HG03025 (cell line): Measurements from ENCODE around the gene ARHGAP23.
"Not testable (repeated sequence)": the region's sequence is repeated elsewhere in the genome, so short reads cannot be mapped to it uniquely, and the experiment has no call there.

ENCODE experiments used
- ATAC-seq: cut with Tn5 transposase; IDR thresholded peaks from one replicate; pipeline ENCODE4 v1.9.1; 2021; ENCODE audit warnings: mild to moderate bottlenecking, moderate library complexity; ENCODE audit not compliant: unreplicated experiment, low FRiP score

ARHGAP23 gene

DNA sequence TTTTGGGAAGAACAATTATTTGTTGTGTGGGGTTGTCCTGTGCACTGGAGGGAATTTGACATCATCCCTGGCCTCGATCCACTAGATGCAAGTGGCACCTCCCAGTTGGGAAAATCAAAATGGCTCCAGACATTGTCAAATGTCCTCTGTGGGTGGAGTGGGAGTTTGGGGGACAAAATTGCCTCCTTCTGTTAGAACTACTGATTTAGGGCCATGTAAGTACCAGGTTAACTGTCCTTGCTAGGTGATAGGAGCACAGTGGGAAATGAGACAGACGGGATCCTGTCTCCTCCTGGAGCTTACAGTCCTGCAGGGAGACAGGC, 56.8 kb downstream of the ARHGAP23 start:
- no peak for ATAC-seq

- peak; percentile 64 for ATAC-seq
Observed at GRCh38 chr17:38485681-38486298, 57.5 kb downstream of the ARHGAP23 start.

DNA sequence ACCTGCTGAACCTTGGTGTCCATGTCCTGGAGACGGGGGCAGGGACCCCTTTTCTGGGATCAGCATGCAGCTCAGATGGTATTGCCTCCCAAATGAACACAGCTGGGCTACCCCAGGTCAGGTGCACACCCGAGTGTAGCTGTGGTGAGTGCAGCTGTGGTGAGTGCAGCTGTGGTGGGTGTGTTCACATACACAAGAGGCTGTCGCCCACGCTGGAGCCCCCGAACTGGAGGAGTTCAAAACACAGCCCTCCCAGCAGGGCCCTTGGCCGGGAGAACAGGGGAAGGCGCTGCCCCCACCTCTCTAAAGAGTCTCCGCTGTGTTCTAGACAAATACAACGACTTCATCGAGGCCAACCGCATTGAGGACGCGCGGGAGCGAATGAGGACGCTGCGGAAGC, 61.5 kb downstream of the ARHGAP23 start:
- not testable (repeated sequence) for ATAC-seq

DNA sequence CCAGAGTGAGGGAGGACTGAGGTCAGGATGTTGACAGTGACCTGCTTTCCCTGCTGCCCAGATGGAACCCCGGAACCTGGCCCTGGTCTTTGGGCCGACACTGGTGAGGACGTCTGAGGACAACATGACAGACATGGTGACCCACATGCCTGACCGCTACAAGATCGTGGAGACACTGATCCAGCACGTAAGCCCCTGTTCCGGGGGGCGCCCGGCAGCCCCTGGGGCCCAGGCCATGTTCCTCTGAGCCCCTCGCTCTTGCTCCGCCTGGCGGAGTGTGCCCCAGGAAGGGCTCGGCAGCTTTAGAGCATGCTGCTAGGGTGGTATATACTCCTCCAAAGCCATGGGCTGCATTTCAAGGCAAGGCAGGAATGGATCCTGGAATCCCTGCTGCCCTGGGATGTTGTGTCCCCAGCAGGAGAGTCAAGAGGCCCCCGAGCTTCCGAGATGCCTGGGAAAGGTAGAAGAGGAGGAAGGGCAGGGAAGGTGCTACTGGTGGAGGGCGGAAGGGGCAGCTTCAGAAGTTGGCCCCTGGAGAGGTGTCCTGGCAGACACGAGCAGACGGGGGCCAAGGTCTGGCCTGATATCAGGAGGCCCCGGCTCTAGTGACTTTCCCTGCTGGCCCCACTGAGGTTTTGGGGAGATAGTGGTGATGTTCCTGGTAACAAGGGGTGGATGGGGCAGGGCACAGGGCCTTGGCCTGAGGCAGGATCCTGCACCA, 63.2 kb downstream of the ARHGAP23 start:
- ATAC-seq = not testable (repeated sequence)

- not testable (repeated sequence) for ATAC-seq
Observed at GRCh38 chr17:38492067-38493040, 64.1 kb downstream of the ARHGAP23 start.

DNA sequence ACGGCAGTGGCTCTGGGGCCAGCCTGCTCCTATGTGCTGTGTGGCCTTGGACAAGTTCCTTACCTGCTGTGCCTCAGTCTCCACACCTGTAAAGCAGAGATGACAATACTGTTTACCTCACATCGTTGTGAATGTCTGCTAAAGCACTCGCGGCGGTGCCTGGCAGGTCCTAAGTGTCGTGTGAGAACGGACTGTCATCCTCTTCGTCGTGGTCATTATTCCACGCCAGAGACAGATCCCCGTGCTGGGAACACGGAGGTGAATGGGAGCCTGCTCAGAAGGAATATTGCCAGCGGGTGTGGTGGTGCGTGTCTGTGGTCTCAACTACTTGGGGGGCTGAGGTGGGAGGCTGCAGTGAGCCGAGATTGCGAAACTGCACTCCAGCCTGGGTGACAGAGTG, 65.9 kb downstream of the ARHGAP23 start:
- ATAC-seq = not testable (repeated sequence)

DNA sequence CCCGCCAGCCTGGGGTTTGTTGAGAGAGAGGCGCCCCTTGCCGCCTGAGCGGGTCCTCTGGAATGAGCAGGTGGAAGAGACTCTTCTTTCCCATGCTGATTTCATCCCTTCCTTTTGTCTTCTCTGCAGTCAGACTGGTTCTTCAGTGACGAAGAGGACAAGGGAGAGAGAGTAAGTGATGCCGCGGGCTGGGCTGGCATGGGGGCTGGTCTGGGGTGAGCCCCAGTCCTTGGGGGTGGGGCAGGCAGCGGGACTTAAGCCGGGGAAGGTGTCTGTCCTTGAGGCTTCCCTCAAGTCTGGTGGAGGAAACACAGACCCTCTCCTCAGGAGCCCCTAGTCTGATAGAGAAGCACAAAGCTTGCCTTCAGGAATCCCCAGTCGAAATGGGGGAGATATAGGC, 69.4 kb downstream of the ARHGAP23 start:
- not testable (repeated sequence) for ATAC-seq

DNA sequence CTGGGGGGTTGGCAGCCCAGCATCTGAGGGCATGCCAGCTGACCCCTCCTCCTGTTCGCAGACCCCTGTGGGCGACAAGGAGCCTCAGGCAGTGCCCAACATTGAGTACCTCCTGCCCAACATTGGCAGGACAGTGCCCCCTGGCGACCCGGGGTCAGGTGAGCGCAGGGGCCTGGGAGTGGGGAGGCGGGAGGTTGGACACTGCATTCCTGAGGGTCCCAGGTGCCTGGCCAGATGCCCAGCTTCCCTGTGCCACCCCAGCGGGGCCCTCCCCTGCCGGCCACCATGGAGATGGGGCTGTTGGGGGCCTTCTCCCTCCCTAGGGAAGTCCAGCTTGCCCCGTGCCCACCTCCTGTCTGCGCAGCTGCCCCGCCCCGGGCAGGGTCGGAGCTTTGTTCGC, 70.1 kb downstream of the ARHGAP23 start:
- no peak for ATAC-seq

- not testable (repeated sequence) for ATAC-seq
Observed at GRCh38 chr17:38499230-38499629, 71.0 kb downstream of the ARHGAP23 start.

DNA sequence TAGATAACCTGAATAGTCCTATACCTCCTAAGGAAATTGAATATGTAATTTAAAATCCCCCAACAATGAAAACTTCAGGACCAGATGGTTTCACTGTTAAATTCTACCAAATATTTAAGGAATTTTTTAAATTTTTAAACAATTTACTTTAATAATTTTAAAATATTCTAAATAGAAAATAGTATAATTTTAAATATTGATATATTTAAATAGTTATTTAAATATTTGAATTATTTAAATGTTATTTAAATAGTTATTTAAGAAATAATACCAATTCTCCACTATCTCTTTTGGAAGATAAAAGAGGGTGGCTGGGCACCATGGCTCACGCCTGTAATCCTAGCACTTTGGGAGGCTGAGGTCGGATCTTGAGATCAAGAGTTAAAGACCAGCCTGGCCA, 73.5 kb downstream of the ARHGAP23 start:
- ATAC-seq = not testable (repeated sequence)

- ATAC-seq = not testable (repeated sequence)
Observed at GRCh38 chr17:38503286-38503913, 75.1 kb downstream of the ARHGAP23 start.

- no peak for ATAC-seq
Observed at GRCh38 chr17:38504216-38504615, 76.0 kb downstream of the ARHGAP23 start.

- no peak for ATAC-seq
Observed at GRCh38 chr17:38507436-38507835, 79.2 kb downstream of the ARHGAP23 start.

GRCh38 chr17:38507921-38508569, 79.8 kb downstream of the ARHGAP23 start:
- ATAC-seq = no peak

DNA sequence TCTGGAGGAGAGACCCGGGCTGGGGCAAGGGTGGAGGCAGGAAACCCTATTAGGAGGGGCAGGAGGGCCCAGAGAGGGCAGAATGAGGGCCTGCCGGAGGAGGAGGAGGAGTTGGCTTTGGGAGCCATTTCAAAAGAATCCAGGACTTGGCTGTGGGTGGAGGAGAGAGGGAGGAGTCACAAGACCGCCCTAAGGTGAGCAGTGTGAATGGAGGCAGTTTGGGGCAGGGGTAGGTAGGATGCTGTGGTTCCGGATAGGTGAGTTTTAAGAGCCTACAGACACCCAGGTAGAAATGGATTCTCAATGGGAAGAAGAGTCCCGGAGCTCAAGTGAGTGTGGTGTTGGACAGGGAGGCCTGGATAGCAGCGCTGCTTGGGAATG, 80.3 kb downstream of the ARHGAP23 start:
- no peak for ATAC-seq

DNA sequence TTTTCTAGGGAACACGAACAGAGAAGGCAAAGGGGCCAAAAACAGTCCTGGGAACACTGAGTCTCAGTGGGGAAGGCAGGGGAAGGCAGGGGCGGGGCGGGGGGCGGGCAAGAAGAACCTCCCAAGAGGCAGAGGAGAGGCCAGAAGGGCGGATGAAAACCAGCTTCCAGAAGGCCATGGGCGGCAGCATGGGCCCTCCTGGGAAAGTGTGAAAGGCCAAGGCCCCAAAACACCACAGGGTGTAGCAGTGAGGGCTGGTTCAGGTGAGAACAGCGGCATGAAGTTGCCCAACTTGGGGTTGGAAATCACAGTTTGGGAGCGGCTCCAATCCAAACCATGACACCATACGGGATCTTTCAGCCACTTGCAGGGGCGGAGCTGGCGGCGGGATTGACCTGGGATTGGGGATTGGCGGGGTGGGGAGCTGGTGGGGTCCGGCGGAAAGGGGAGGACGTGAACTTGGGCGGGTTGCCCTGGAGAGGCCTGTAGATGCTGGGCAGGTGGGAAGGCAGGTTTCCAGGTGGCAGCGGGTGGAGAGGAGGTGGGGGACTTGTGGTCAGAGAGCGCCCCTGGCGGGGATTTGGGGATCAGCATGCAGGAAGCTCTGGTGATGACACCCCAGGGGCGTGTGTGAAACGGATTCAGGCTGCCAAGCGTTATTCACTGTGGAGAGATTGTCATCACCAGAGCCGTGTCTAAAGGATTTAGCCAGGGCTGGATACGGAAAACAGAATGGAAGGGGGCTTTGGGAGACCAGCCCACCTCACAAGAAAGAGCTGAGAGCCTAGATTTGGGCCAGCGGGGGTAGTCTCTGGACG, 80.9 kb downstream of the ARHGAP23 start:
- no peak for ATAC-seq

DNA sequence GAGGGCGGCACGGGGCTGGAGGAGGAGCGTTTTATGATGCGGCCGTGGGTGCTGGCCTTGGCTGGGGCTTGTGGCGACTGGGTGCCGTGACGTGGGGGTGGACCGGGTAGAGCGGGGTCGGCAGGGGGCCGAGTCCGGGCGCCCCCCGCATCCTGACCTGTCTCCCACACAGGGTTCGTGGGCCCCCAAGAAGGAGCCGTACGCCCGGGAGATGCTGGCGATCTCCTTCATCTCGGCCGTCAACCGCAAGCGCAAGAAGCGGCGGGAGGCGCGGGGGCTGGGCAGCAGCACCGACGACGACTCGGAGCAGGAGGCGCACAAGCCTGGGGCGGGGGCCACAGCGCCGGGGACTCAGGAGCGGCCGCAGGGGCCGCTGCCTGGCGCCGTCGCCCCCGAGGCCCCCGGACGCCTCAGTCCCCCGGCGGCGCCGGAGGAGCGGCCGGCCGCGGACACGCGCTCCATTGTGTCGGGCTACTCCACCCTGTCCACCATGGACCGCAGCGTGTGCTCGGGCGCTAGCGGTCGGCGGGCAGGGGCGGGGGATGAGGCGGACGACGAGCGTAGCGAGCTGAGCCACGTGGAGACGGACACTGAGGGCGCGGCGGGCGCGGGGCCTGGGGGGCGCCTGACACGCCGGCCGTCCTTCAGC, 81.6 kb downstream of the ARHGAP23 start:
- ATAC-seq = no peak

- no peak for ATAC-seq
Observed at GRCh38 chr17:38510421-38511149, 82.3 kb downstream of the ARHGAP23 start.
